Measurements from ENCODE around the gene SENP5. TPM values are rescaled to one million over a fixed set of nuclear protein-coding genes. Genes with fewer than 3 reads are reported as not detected.
"Not testable (repeated sequence)": the region's sequence is repeated elsewhere in the genome, so short reads cannot be mapped to it uniquely, and the experiment has no call there.

The SENP5 gene
- total RNA-seq, 1 donor from 2014 or later = 18.0 TPM

- DNase-seq (no peak), ATAC-seq (ENCODE audit: poor library complexity) (no peak)
- intact Hi-C loops (cut with DNase I) = no loop called here
These were observed 64.3 kb downstream of the SENP5 start for GRCh38 chr3:196931828-196932587.

- DNase-seq = no peak
- ATAC-seq (ENCODE audit: poor library complexity) = no peak
- intact Hi-C loops (cut with DNase I) = no loop called here
These were observed 64.9 kb downstream of the SENP5 start for GRCh38 chr3:196932600-196932999.

DNA sequence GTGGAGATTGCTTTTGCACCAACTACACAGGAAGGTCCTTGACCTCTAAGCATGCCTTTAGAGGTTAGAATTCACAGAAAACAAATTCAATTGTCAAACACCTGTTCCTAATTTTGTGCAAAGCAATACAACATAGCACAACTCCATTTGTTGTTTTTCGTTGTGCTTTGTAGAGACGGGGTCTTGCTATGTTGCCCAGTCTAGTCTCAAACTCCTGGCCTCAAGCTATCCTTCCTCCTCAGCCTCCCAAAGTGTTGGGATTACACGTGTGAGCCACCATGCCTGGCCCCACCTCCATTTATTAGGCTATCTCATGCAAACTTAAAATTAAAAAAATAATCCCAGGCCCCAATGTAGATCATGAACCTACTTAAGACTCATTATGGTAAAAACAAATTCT is 68.6 kb downstream of the SENP5 start:
- DNase-seq (no peak), ATAC-seq (ENCODE audit: poor library complexity) (no peak)
- intact Hi-C loops (cut with DNase I) = no loop called here

DNA sequence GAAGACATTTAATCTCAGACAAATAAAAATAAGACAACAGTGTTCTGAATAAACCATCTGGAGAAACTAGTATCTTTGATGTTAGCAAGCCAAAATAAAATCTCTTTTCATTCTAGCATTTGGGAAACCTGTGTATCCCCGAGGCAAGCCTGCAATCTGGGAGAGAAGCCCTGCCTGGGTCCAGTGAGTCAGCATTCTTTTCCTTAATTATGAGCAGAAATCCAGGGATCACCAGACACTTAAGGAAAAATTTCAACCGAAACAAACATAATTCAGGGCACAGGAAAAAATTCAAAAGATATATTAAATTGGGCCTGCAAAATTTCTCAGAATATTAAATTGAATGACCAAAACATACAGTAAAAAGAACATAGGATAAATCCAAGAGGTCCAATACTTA is 70.4 kb downstream of the SENP5 start:
- DNase-seq (no peak), ATAC-seq (ENCODE audit: poor library complexity) (no peak)
- intact Hi-C loops (cut with DNase I) = no loop called here

DNA sequence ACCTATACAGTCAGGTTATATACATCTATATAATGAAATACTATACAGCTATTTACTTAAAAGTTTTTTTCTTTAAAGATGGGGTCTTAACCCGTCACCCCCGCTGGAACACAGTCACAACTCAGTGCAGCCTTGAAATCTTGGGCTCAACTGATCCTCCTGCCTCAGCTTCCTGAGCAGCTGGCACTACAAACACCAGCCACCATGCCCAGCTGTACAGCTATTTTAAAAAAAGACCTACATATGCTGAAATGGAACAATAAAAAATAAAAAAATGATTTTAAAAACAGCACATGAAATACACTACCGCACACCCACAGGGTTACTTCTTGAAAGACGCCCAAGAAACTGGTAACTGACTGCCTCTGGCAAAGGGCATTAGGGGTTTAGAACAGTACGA is 70.9 kb downstream of the SENP5 start:
- ATAC-seq (ENCODE audit: poor library complexity) (no peak), DNase-seq (no peak)
- intact Hi-C loops (cut with DNase I) = no loop called here

DNA sequence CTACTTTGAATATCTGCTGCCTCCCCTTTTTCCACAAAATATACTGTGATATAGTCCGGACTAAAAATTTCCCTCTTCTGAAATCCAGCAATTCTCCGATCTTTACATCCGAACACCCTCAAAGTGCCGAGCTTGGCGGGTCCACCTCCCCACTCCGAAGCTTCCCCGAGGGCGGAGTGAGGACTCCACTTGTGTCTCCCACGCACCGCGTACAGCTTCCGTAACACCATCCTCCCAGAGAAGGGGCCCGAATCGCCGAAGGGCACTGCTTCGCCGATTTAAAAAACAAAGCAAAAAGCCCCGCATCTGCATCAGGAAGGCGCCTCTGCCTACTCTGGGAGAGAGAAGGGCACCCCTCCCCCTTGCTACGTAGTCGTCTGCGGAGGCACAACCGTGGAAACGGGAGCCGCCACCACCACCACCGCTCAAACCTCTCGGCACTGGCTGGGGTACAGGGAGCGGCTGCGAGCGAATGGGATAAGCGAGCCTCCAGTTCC is 74.1 kb downstream of the SENP5 start:
- intact Hi-C loops (cut with DNase I) = loop anchor here (10.0 kb wide), 1 partner anchor 77 kb away; the partner anchor contains the start of gene SENP5
- ATAC-seq (ENCODE audit: poor library complexity) (peak; percentile 57), DNase-seq (peak; percentile 59)

DNA sequence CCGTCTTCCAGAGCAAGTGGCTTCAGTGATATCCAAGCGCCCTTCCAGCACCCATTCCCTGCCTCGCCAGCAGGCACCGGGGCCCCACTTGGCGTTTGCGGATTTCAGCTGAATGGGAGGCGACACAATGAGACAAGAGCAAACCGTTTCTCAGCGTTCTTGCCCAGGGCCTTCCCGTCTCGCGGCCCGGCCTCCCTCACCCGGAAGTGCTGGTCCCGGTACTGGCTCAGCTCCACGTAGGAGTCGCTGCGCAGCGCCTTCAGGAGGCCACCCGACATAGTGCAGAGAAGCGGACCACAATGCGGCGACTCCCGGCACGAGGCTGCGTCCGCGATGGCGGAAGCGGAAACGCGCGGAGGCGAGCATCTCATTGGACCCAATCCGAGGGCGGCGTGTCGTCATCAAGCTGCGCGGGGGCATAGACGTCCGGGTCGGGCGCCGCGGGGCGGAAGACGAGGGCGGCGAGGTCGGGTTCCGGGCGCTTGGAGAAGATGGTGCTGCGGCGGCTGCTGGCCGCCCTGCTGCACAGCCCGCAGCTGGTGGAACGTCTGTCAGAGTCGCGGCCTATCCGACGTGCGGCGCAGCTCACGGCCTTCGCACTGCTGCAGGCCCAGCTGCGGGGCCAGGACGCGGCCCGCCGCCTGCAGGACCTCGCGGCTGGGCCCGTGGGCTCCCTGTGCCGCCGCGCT is 74.7 kb downstream of the SENP5 start, which contains the start of gene NCBP2:
TSS of gene NCBP2 (minus strand) at position 303 of the 689 bp plus-strand sequence. CDS start at position 278, 25 bp downstream.
- peak; percentile 98 for ATAC-seq (ENCODE audit: poor library complexity)
- DNase-seq = peak; percentile 100
- intact Hi-C loops (cut with DNase I) = loop anchor here (10.0 kb wide), 1 partner anchor 78 kb away; the partner anchor contains the start of gene SENP5

DNA sequence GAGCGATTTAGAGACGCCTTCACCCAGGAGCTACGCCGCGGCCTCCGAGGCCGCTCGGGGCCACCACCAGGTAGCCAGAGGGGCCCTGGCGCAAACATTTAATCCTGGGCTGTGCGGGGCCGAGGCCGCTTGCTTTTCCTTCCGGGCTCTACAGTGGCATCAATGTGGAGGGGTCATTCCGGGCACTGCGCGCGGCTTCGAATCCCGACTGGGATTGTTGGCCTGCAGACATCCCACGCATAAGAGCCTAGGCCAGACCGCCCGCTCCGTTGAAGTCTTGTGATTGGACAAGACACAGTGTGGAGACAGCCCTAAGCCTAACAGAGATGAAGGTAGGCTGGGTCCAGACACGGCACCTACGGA is 75.2 kb downstream of the SENP5 start:
- intact Hi-C loops (cut with DNase I) = loop anchor here (10.0 kb wide), 1 partner anchor 78 kb away; the partner anchor contains the start of gene SENP5
- DNase-seq (peak; percentile 52), ATAC-seq (ENCODE audit: poor library complexity) (peak; percentile 1)

DNA sequence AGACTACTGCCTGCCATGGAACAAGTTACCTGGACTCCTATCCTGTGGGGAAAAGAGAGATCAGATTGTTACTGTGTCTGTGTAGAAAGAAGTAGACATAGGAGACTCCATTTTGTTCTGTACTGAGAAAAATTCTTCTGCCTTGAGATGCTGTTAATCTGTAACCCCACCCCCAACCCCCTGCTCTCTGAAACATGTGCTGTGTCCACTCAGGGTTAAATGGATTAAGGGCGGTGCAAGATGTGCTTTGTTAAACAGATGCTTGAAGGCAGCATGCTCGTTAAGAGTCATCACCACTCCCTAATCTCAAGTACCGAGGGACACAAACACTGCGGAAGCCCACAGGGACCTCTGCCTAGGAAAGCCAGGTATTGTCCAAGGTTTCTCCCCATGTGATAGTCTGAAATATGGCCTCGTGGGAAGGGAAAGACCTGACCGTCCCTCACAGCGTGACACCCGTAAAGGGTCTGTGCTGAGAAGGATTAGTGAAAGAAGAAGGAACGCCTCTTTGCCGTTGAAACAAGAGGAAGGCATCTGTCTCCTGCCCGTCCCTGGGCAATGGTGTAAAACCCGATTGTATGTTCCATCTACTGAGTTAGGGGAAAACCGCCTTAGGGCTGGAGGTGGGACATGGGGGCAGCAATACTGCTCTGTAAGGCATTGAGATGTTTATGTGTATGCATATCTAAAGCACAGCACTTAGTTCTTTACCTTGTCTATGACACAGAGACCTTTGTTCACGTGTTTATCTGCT is 76.5 kb downstream of the SENP5 start:
- intact Hi-C loops (cut with DNase I) = loop anchor here (10.0 kb wide), 1 partner anchor 79 kb away; the partner anchor contains the start of gene SENP5
- not testable (repeated sequence) for ATAC-seq (ENCODE audit: poor library complexity); DNase-seq

- intact Hi-C loops (cut with DNase I) = loop anchor here (10.0 kb wide), 1 partner anchor 82 kb away; the partner anchor contains the start of gene SENP5
- DNase-seq = no peak
- ATAC-seq (ENCODE audit: poor library complexity) = no peak
These were observed 79.6 kb downstream of the SENP5 start for GRCh38 chr3:196947136-196947859.

GRCh38 chr3:196947860-196948441 is 80.2 kb downstream of the SENP5 start:
- intact Hi-C loops (cut with DNase I) = loop anchor here (10.0 kb wide), 1 partner anchor 83 kb away; the partner anchor contains the start of gene SENP5
- ATAC-seq (ENCODE audit: poor library complexity) (no peak), DNase-seq (no peak)

GRCh38 chr3:196948442-196949284 is 80.9 kb downstream of the SENP5 start:
- intact Hi-C loops (cut with DNase I) = loop anchor here (10.0 kb wide), 1 partner anchor 84 kb away; the partner anchor contains the start of gene SENP5
- no peak for ATAC-seq (ENCODE audit: poor library complexity)
- DNase-seq = no peak

- ATAC-seq (ENCODE audit: poor library complexity) (no peak), DNase-seq (no peak)
- intact Hi-C loops (cut with DNase I) = loop anchor here (10.0 kb wide), 1 partner anchor 84 kb away; the partner anchor contains the start of gene SENP5
These were observed 81.5 kb downstream of the SENP5 start for GRCh38 chr3:196949285-196949619.

- DNase-seq (no peak), ATAC-seq (ENCODE audit: poor library complexity) (no peak)
- intact Hi-C loops (cut with DNase I) = loop anchor here (10.0 kb wide), 1 partner anchor 85 kb away; the partner anchor contains the start of gene SENP5
These were observed 82.0 kb downstream of the SENP5 start for GRCh38 chr3:196949750-196950149.

DNA sequence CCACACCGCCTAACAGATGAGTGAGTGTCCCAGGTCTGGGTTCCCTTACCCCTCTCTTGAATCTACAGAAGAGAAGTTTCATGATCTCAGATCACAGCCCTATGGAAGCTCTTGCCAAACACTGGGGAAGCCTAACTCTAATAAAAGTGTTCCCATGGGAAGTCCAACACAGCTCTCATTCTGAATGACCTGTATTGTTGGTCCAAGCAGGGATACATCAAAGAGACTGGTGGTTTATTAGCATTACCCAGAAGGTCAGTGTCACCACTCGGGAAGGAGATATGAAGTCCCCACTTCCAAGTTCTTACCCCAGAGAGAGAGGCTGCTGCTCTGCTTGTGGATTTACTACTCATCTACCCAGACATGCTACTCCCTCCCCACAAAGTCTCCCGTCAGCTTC is 83.7 kb downstream of the SENP5 start:
- ATAC-seq (ENCODE audit: poor library complexity) (no peak), DNase-seq (no peak)
- intact Hi-C loops (cut with DNase I) = no loop called here

GRCh38 chr3:196954832-196955231 is 87.1 kb downstream of the SENP5 start:
- no peak for DNase-seq
- ATAC-seq (ENCODE audit: poor library complexity) = no peak
- intact Hi-C loops (cut with DNase I) = no loop called here

Measured in Right ventricle myocardium superior (tissue), 1 donor.